Liver (tissue), 9 donors: ENCODE measurements around the gene HIPK2. TPM values are rescaled to one million over a fixed set of nuclear protein-coding genes. Genes with fewer than 3 reads are reported as not detected.

Experiments used
- DNase-seq: peaks from one replicate; pipeline ENCODE4 v3.0.0-alpha.2; 2017; ENCODE audit warnings: low spot score
- H3K27ac ChIP-seq, 2 donors: one replicate each; pipeline ENCODE4 v1.7.0; 2013; ENCODE audit warnings: inconsistent platforms in 2 of 2, low read length in 2 of 2, control low read depth in 1 of 2, low read depth in 1 of 2, mild to moderate bottlenecking in 1 of 2
- H3K27me3 ChIP-seq, 4 donors: one replicate each; pipeline versions ENCODE4 v1.6.1 to v1.7.0; 2013; ENCODE audit warnings: low read length in 3 of 4, inconsistent platforms in 1 of 4, mild to moderate bottlenecking in 1 of 4, moderate library complexity in 1 of 4; ENCODE audit not compliant: control insufficient read depth in 4 of 4, insufficient read depth in 4 of 4
- H3K36me3 ChIP-seq, 4 donors: one replicate each; pipeline versions ENCODE4 v1.6.1 to v1.7.0; 2013; ENCODE audit warnings: low read length in 3 of 4, mild to moderate bottlenecking in 3 of 4, low read depth in 1 of 4, moderate library complexity in 1 of 4; ENCODE audit not compliant: control insufficient read depth in 4 of 4, insufficient read depth in 3 of 4
- H3K4me1 ChIP-seq, 4 donors: one replicate each; pipeline versions ENCODE4 v1.6.1 to v1.7.0; 2013; ENCODE audit warnings: low read length in 3 of 4, mild to moderate bottlenecking in 3 of 4, moderate library complexity in 1 of 4; ENCODE audit not compliant: control insufficient read depth in 4 of 4, insufficient read depth in 4 of 4
- H3K4me3 ChIP-seq, 3 donors: one replicate each; pipeline versions ENCODE4 v1.6.1 to v1.7.0; 2013; ENCODE audit warnings: low read length in 3 of 3, control low read depth in 1 of 3, low read depth in 1 of 3, mild to moderate bottlenecking in 1 of 3
- H3K9ac ChIP-seq, 2 donors: one replicate each; pipeline ENCODE4 v1.7.0; 2013; ENCODE audit warnings: low read length in 2 of 2, mild to moderate bottlenecking in 2 of 2, moderate library complexity in 2 of 2, control low read depth in 1 of 2, low read depth in 1 of 2
- H3K9me3 ChIP-seq, 4 donors: one replicate each; pipeline versions ENCODE4 v1.6.1 to v1.7.0; 2013; ENCODE audit warnings: low read length in 3 of 4; ENCODE audit not compliant: control insufficient read depth in 4 of 4
- CTCF ChIP-seq: fragments of 150-350 bp; IDR thresholded peaks from 2 replicates; pipeline ENCODE4 v1.5.1; 2017; ENCODE audit warnings: improper control_type of control experiment, low read depth, low read length; ENCODE audit not compliant: missing input control
- EGR1 ChIP-seq, 2 donors: IDR thresholded peaks; 2 replicates each; pipeline ENCODE4 v1.6.1; 2016 to 2018; ENCODE audit warnings: antibody characterized with exemption in 2 of 2, low read depth in 2 of 2
- FOXA1 ChIP-seq: IDR thresholded peaks from 2 replicates; pipeline ENCODE4 v1.6.1; 2016; ENCODE audit warnings: antibody characterized with exemption
- FOXA2 ChIP-seq: IDR thresholded peaks from 2 replicates; pipeline ENCODE4 v1.6.1; 2016; ENCODE audit warnings: antibody characterized with exemption
- GABPA ChIP-seq, 2 donors: IDR thresholded peaks in 1 of 2; conservative IDR thresholded peaks in 1 of 2; 2 replicates each; pipeline ENCODE4 v1.6.1; 2016; ENCODE audit warnings: antibody characterized with exemption in 2 of 2, mild to moderate bottlenecking in 1 of 2, moderate library complexity in 1 of 2
- HNF4A ChIP-seq, 2 donors: conservative IDR thresholded peaks; 2 replicates each; pipeline ENCODE4 v1.6.1; 2016; ENCODE audit warnings: antibody characterized with exemption in 2 of 2, mild to moderate bottlenecking in 2 of 2
- HNF4G ChIP-seq: IDR thresholded peaks from 2 replicates; pipeline ENCODE4 v1.6.1; 2016; ENCODE audit warnings: antibody characterized with exemption
- JUND ChIP-seq, 2 donors: IDR thresholded peaks; 2 replicates each; pipeline ENCODE4 v1.6.1; 2016; ENCODE audit warnings: antibody characterized with exemption in 2 of 2
- NR2F2 ChIP-seq: IDR thresholded peaks from 2 replicates; pipeline ENCODE4 v1.6.1; 2016; ENCODE audit warnings: antibody characterized with exemption
- RAD21 ChIP-seq, 2 donors: IDR thresholded peaks; 2 replicates each; pipeline ENCODE4 v1.6.1; 2016; ENCODE audit warnings: antibody characterized with exemption in 2 of 2, mild to moderate bottlenecking in 2 of 2
- SP1 ChIP-seq: IDR thresholded peaks from 2 replicates; pipeline ENCODE4 v1.6.1; 2018; ENCODE audit warnings: antibody characterized with exemption, mild to moderate bottlenecking
- YY1 ChIP-seq: IDR thresholded peaks from 2 replicates; pipeline ENCODE4 v1.6.1; 2016; ENCODE audit warnings: antibody characterized with exemption, mild to moderate bottlenecking
- WGBS: extraction: QIAGEN DNeasy Blood & Tissue Kit; methylation state at CpG from one replicate; pipeline ENCODE4 v1.1.7; 2013; 5-methylcytosine and 5-hydroxymethylcytosine counted together
- polyA plus RNA-seq, 2 donors: library from polyadenylated mRNA; stranded (reverse) in 1 of 2; unstranded in 1 of 2; fragments of 200-250 nt in 1 of 2; fragments of >200 nt in 1 of 2; fragmentation: Nextera tagmentation in 1 of 2; extraction: Ambion mirVana in 1 of 2; gene quantifications; one replicate each; pipeline versions ENCODE4 v1.2.1 to v1.2.3, GENCODE V29; 2013 to 2015
- total RNA-seq, 2 donors: library from RNA; depleted of rRNA; stranded (reverse); fragments of >200 nt; gene quantifications; one replicate each; pipeline ENCODE4 v1.2.3, GENCODE V29; 2014
- TF ChIP-seq, protein P1 (sequence below): IDR thresholded peaks from 2 replicates; pipeline ENCODE4 v1.6.1; 2016; ENCODE audit warnings: antibody characterized with exemption
- TF ChIP-seq, protein P2 (sequence below): IDR thresholded peaks from 2 replicates; pipeline ENCODE4 v1.6.1; 2016; ENCODE audit warnings: antibody characterized with exemption, mild to moderate bottlenecking
- TF ChIP-seq, protein P3 (sequence below): IDR thresholded peaks from 2 replicates; pipeline ENCODE4 v1.6.1; 2016; ENCODE audit warnings: antibody characterized with exemption
- TF ChIP-seq, protein P4 (sequence below): IDR thresholded peaks from 2 replicates; pipeline ENCODE4 v1.6.1; 2016; ENCODE audit warnings: antibody characterized with exemption
- donor health status: healthy.
- donor health status: healthy.
- donor health status: healthy.
- donor health status: healthy.
- donor health status: healthy.

HIPK2 gene
- total and polyA plus RNA-seq, 4 donors = 13.1 to 48.8 (median 16.6) TPM

DNA sequence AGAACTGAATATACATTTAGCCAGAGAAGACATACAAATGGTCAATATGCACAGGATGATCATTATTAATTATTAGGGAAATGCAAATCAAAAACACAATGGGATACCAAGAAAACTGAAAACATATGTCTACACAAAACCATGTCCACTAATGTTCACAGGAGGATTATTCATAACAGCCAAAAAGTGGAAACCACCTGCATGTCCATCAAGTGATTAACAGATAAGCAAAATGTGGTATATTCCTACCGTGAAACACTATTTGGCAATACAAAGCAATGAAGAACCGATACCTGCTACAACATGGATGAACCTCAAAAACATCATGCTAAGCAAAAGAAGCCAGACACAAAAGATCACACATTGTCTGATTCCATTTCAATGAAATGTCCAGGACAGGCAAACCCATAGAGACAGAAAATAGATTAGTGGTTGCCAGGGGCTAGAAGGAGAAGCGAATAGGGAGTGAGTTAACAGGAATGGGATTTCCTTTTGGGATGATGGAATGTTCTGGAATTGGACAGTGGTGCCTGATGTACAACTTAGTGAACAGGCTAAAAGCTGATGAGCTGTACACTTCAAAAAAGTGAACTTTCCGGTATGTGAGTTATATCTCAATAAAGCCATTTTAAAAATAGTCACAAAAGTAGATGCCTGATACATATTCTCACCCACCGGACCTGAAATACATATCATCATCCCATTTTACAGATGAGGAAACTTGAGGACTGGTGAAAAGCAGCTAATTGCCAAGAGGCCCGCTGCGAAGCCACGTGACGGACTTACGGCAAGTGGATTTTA, 33.6 kb downstream of the HIPK2 start:
- Histone ChIP-seq H3K4me1 (peaks cover 21 to 89% (median 73%) of the 10 kb centered on the region in 4 donors), H3K27me3 (no peaks in the 10 kb centered on the region), H3K9me3 (no peaks in the 10 kb centered on the region), H3K36me3 (no peaks in the 10 kb centered on the region), H3K4me3 (no peak overlapping the region), H3K9ac (peak overlapping the region in 1 of 2 donors; percentile 37), H3K27ac (peak overlapping the region; percentile 74 to 96)
- DNase-seq = no peak
- TF ChIP-seq EGR1 (IDR thresholded peaks at IDR 0.05; ENCODE audit: low read depth in 2 of 2) (no peak), HNF4G (no peak), NR2F2 (no peak)
- TF ChIP-seq, protein P1, sequence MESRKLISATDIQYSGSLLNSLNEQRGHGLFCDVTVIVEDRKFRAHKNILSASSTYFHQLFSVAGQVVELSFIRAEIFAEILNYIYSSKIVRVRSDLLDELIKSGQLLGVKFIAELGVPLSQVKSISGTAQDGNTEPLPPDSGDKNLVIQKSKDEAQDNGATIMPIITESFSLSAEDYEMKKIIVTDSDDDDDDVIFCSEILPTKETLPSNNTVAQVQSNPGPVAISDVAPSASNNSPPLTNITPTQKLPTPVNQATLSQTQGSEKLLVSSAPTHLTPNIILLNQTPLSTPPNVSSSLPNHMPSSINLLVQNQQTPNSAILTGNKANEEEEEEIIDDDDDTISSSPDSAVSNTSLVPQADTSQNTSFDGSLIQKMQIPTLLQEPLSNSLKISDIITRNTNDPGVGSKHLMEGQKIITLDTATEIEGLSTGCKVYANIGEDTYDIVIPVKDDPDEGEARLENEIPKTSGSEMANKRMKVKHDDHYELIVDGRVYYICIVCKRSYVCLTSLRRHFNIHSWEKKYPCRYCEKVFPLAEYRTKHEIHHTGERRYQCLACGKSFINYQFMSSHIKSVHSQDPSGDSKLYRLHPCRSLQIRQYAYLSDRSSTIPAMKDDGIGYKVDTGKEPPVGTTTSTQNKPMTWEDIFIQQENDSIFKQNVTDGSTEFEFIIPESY = peak; percentile 14
- WGBS = 55% methylated on average over 10 of the region's 10 CpGs

DNA sequence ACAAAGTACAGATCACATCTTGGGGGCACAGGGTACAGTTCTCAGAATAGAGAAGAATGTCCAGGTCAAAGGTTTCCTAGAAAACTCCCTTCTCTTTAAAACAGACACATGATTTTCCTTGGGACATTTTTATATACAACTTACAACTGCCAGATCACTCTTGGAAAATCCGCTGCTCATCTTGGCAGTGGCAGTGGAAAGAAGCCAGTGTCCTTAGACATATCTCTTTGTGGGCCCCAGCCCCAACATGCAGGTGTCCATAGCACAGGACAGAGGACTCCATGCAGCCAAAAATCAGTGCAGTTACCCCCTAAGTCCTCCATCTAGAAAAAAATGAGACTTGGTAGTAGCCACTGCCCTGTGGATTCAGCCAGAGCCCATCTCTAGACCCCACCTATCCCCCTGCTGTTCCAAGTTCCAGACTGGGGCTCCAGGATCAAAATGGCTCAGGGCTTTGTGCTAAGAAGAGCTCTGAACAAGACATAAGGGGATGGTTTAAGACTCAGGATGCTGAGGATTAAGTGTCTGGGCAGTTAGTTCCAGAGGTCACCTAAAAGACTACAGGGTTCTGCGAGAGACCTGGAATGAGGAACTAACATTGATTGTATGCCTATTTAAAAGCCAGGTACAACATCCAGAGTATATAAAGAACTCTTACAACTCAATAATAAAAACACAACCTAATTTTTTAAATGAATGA, 34.4 kb downstream of the HIPK2 start:
- H3K4me1 ChIP-seq = peaks cover 24 to 89% (median 76%) of the 10 kb centered on the region in 4 donors
- no peaks in the 10 kb centered on the region for H3K36me3 ChIP-seq
- no peak for DNase-seq
- H3K27ac ChIP-seq = peak overlapping the region; percentile 15 to 96
- WGBS = 65% methylated on average over 2 of the region's 2 CpGs
- TF ChIP-seq, protein P2, sequence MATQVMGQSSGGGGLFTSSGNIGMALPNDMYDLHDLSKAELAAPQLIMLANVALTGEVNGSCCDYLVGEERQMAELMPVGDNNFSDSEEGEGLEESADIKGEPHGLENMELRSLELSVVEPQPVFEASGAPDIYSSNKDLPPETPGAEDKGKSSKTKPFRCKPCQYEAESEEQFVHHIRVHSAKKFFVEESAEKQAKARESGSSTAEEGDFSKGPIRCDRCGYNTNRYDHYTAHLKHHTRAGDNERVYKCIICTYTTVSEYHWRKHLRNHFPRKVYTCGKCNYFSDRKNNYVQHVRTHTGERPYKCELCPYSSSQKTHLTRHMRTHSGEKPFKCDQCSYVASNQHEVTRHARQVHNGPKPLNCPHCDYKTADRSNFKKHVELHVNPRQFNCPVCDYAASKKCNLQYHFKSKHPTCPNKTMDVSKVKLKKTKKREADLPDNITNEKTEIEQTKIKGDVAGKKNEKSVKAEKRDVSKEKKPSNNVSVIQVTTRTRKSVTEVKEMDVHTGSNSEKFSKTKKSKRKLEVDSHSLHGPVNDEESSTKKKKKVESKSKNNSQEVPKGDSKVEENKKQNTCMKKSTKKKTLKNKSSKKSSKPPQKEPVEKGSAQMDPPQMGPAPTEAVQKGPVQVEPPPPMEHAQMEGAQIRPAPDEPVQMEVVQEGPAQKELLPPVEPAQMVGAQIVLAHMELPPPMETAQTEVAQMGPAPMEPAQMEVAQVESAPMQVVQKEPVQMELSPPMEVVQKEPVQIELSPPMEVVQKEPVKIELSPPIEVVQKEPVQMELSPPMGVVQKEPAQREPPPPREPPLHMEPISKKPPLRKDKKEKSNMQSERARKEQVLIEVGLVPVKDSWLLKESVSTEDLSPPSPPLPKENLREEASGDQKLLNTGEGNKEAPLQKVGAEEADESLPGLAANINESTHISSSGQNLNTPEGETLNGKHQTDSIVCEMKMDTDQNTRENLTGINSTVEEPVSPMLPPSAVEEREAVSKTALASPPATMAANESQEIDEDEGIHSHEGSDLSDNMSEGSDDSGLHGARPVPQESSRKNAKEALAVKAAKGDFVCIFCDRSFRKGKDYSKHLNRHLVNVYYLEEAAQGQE = no peak
- TF ChIP-seq HNF4A (conservative IDR thresholded peaks at IDR 0.05) (no peak), RAD21 (IDR thresholded peaks at IDR 0.05) (no peak), FOXA1 (no peak), YY1 (no peak), JUND (IDR thresholded peaks at IDR 0.05) (no peak), HNF4G (no peak), CTCF (no peak), SP1 (no peak), EGR1 (IDR thresholded peaks at IDR 0.05; ENCODE audit: low read depth in 2 of 2) (no peak), NR2F2 (no peak), GABPA (IDR thresholded peaks at IDR 0.05 in 1 of 2, conservative IDR thresholded peaks at IDR 0.05 in 1 of 2) (no peak), FOXA2 (no peak)
- TF ChIP-seq, protein P3, sequence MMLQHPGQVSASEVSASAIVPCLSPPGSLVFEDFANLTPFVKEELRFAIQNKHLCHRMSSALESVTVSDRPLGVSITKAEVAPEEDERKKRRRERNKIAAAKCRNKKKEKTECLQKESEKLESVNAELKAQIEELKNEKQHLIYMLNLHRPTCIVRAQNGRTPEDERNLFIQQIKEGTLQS = no peak
- TF ChIP-seq, protein P4, sequence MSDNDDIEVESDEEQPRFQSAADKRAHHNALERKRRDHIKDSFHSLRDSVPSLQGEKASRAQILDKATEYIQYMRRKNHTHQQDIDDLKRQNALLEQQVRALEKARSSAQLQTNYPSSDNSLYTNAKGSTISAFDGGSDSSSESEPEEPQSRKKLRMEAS = no peak
- no peaks in the 10 kb centered on the region for H3K27me3 ChIP-seq
- no peaks in the 10 kb centered on the region for H3K9me3 ChIP-seq
- no peak overlapping the region for H3K4me3 ChIP-seq
- no peak overlapping the region for H3K9ac ChIP-seq
